Uterus (tissue), 4 donors: Measurements from ENCODE around the gene RECQL. TPM values are rescaled to one million over a fixed set of nuclear protein-coding genes. Genes with fewer than 3 reads are reported as not detected.

ENCODE experiments used
- DNase-seq, 2 donors: peaks; one replicate each; pipeline ENCODE4 v3.0.0-alpha.2; 2019 to 2020
- H3K27ac ChIP-seq, 2 donors: fragments of 200-600 bp; sonication (generic); 1 replicate in 1 of 2; 2 replicates in 1 of 2; pipeline ENCODE4 v1.5.1; 2016 to 2018
- H3K27me3 ChIP-seq, 2 donors: fragments of 200-600 bp; sonication (generic); one replicate each; pipeline ENCODE4 v1.5.1; 2018 to 2019; ENCODE audit warnings: control low read depth in 1 of 2
- H3K36me3 ChIP-seq, 2 donors: fragments of 200-600 bp; sonication (generic); one replicate each; pipeline ENCODE4 v1.5.1; 2019; ENCODE audit warnings: control low read depth in 1 of 2
- H3K4me1 ChIP-seq, 2 donors: fragments of 200-600 bp; sonication (generic); one replicate each; pipeline ENCODE4 v1.5.1; 2018 to 2019; ENCODE audit warnings: control low read depth in 1 of 2
- H3K4me3 ChIP-seq, 2 donors: fragments of 200-600 bp; sonication (generic); 1 replicate in 1 of 2; 2 replicates in 1 of 2; pipeline ENCODE4 v1.5.1; 2018 to 2019; ENCODE audit warnings: mild to moderate bottlenecking in 1 of 2
- H3K9me3 ChIP-seq, 2 donors: fragments of 200-600 bp; sonication (generic); one replicate each; pipeline ENCODE4 v1.5.1; 2019; ENCODE audit warnings: control low read depth in 1 of 2
- CTCF ChIP-seq, 4 experiments: fragments of 200-600 bp in 2 of 4; fragments of 450-650 bp in 2 of 4; sonication (generic) in 2 of 4; IDR thresholded peaks; one replicate each; pipeline ENCODE4 v1.5.1; 2016 to 2019; ENCODE audit warnings: antibody characterized with exemption in 4 of 4, mild to moderate bottlenecking in 2 of 4, moderate library complexity in 1 of 4
- POLR2A ChIP-seq, 2 donors: fragments of 450-650 bp; IDR thresholded peaks; one replicate each; pipeline ENCODE4 v1.6.1; 2016; ENCODE audit warnings: antibody characterized with exemption in 2 of 2, mild to moderate bottlenecking in 1 of 2, moderate library complexity in 1 of 2
- intact Hi-C: fragments of 100-400 bp; cut with DNase I; formaldehyde crosslinking; loops from one replicate; pipeline ENCODE4 v1.15.1; 2023; ENCODE audit warnings: low total_unique reads
- total RNA-seq, 4 donors: library from RNA; depleted of rRNA in 3 of 4; stranded (reverse); fragments of >200 nt in 3 of 4; gene quantifications; one replicate each; pipeline versions ENCODE4 v1.1.0 to v1.2.4, GENCODE V29; 2014 to 2023
- donor health status: DM: yes; HTN: yes; CAD: no.

The RECQL gene
- total RNA-seq, 4 donors from 2014 or later: 15.4 to 99.0 (median 24.3) TPM

- Histone ChIP-seq H3K9me3 (no peaks in the 10 kb centered on the region), H3K4me1 (no peaks in the 10 kb centered on the region), H3K27ac (no peak overlapping the region), H3K36me3 (no peaks in the 10 kb centered on the region), H3K27me3 (no peaks in the 10 kb centered on the region), H3K4me3 (peak overlapping the region; percentile 42 to 43)
- TF ChIP-seq CTCF (IDR thresholded peaks at IDR 0.05): no peak
- no peak for TF ChIP-seq POLR2A (IDR thresholded peaks at IDR 0.05)
- intact Hi-C loops: no loop called here
- peak in 1 of 2 donors; percentile 19 for DNase-seq
These were observed 26.2 kb upstream of the RECQL start for GRCh38 chr12:21527451-21528180.

- intact Hi-C loops: no loop called here
- Histone ChIP-seq H3K4me1 (no peaks in the 10 kb centered on the region), H3K4me3 (peak overlapping the region; percentile 42 to 43), H3K36me3 (no peaks in the 10 kb centered on the region), H3K27me3 (no peaks in the 10 kb centered on the region), H3K9me3 (no peaks in the 10 kb centered on the region), H3K27ac (no peak overlapping the region)
- DNase-seq: no peak
- TF ChIP-seq CTCF (IDR thresholded peaks at IDR 0.05) (no peak), POLR2A (IDR thresholded peaks at IDR 0.05) (no peak)
These were observed 25.4 kb upstream of the RECQL start for GRCh38 chr12:21526721-21527345.

- DNase-seq: no peak
- no peaks in the 10 kb centered on the region for H3K9me3 ChIP-seq
- no peak for TF ChIP-seq CTCF (IDR thresholded peaks at IDR 0.05)
- TF ChIP-seq POLR2A (IDR thresholded peaks at IDR 0.05): no peak
- H3K27me3 ChIP-seq: no peaks in the 10 kb centered on the region
- H3K4me3 ChIP-seq: peak within 1 kb of the TSS; percentile 42 to 43
- H3K4me1 ChIP-seq: no peaks in the 10 kb centered on the region
- H3K27ac ChIP-seq: no peak within 1 kb of the TSS
- no peaks in the 10 kb centered on the region for H3K36me3 ChIP-seq
- intact Hi-C loops: no loop called here
These were observed 24.6 kb upstream of the RECQL start, which contains the start of gene SPX for GRCh38 chr12:21526053-21526452. SPX (plus strand) TSS chr12:21526296; CDS start chr12:21526473, 177 bp downstream.

GRCh38 chr12:21523148-21523547 is 21.7 kb upstream of the RECQL start:
- H3K36me3 ChIP-seq: no peaks in the 10 kb centered on the region
- H3K9me3 ChIP-seq: no peaks in the 10 kb centered on the region
- H3K4me3 ChIP-seq: no peak overlapping the region
- no peak overlapping the region for H3K27ac ChIP-seq
- intact Hi-C loops: no loop called here
- DNase-seq: no peak
- H3K27me3 ChIP-seq: no peaks in the 10 kb centered on the region
- H3K4me1 ChIP-seq: no peaks in the 10 kb centered on the region
- TF ChIP-seq POLR2A (IDR thresholded peaks at IDR 0.05) (no peak), CTCF (IDR thresholded peaks at IDR 0.05) (no peak)

- no peaks in the 10 kb centered on the region for H3K9me3 ChIP-seq
- H3K27me3 ChIP-seq: no peaks in the 10 kb centered on the region
- no peak overlapping the region for H3K27ac ChIP-seq
- H3K4me3 ChIP-seq: no peak overlapping the region
- no peaks in the 10 kb centered on the region for H3K4me1 ChIP-seq
- no peak for DNase-seq
- no peak for TF ChIP-seq POLR2A (IDR thresholded peaks at IDR 0.05)
- no peak for TF ChIP-seq CTCF (IDR thresholded peaks at IDR 0.05)
- intact Hi-C loops: no loop called here
- H3K36me3 ChIP-seq: no peaks in the 10 kb centered on the region
These were observed 20.1 kb upstream of the RECQL start for GRCh38 chr12:21521541-21521940.
